NCI-H2081 (cell line): ENCODE results near the gene MSLN.

Source experiments
- DNase-seq, 2 experiments: peaks; one replicate each; lab custom pipeline; 2025; lab: John Stamatoyannopoulos, UW

The MSLN gene

GRCh38 chr16:793414-793813, 32.9 kb downstream of the MSLN start:
- no peak for DNase-seq

GRCh38 chr16:794091-794822, 33.7 kb downstream of the MSLN start:
- no peak for DNase-seq

GRCh38 chr16:794853-795466, 34.4 kb downstream of the MSLN start:
- no peak for DNase-seq

- DNase-seq: no peak
These were observed 35.2 kb downstream of the MSLN start for GRCh38 chr16:795580-796229.

- DNase-seq: no peak
These were observed 36.0 kb downstream of the MSLN start for GRCh38 chr16:796296-797119.

GRCh38 chr16:797120-797420, 36.5 kb downstream of the MSLN start:
- no peak for DNase-seq

GRCh38 chr16:797686-798085, 37.2 kb downstream of the MSLN start:
- DNase-seq: no peak

- DNase-seq: no peak
These were observed 38.1 kb downstream of the MSLN start for GRCh38 chr16:798666-799065.

- no peak for DNase-seq
These were observed 38.8 kb downstream of the MSLN start for GRCh38 chr16:799111-799947.

- no peak for DNase-seq
These were observed 39.7 kb downstream of the MSLN start, which contains the start of gene GNG13 for GRCh38 chr16:799948-800833. TSS of gene GNG13 (minus strand) at chr16:800734. CDS start at chr16:799077, 1,657 bp downstream.

- DNase-seq: no peak
These were observed 40.4 kb downstream of the MSLN start for GRCh38 chr16:800834-801511.

GRCh38 chr16:801584-802363, 41.2 kb downstream of the MSLN start:
- no peak for DNase-seq

- DNase-seq: no peak
These were observed 41.9 kb downstream of the MSLN start for GRCh38 chr16:802461-802860.

GRCh38 chr16:802914-803753, 42.6 kb downstream of the MSLN start:
- DNase-seq: no peak

- DNase-seq: no peak
These were observed 43.2 kb downstream of the MSLN start for GRCh38 chr16:803754-804080.

- no peak for DNase-seq
These were observed 43.9 kb downstream of the MSLN start for GRCh38 chr16:804193-805048.

GRCh38 chr16:805474-805873, 44.9 kb downstream of the MSLN start:
- DNase-seq: no peak
